HEK293 (cell line): ENCODE measurements around the gene GADD45GIP1.

Experiments used
- FEZF1 ChIP-seq: fragments of 450-650 bp; formaldehyde crosslinking; IDR thresholded peaks from 2 replicates; pipeline ENCODE4 v1.5.1; 2016; ENCODE audit warnings: missing biosample characterization, missing genetic modification characterization
- HOXA7 ChIP-seq: sonication (generic); formaldehyde crosslinking; IDR thresholded peaks from 2 replicates; pipeline ENCODE4 v1.8.1; 2022; ENCODE audit warnings: missing genetic modification reagents, borderline replicate concordance
- MYNN ChIP-seq: fragments of 450-650 bp; formaldehyde crosslinking; IDR thresholded peaks from 2 replicates; pipeline ENCODE4 v1.5.1; 2016; ENCODE audit warnings: missing biosample characterization, missing genetic modification characterization, borderline replicate concordance
- RBAK ChIP-seq: fragments of 450-650 bp; formaldehyde crosslinking; IDR thresholded peaks from 2 replicates; pipeline ENCODE4 v1.5.1; 2016; ENCODE audit warnings: missing biosample characterization, missing genetic modification characterization
- ZBTB1 ChIP-seq: fragments of 450-650 bp; formaldehyde crosslinking; IDR thresholded peaks from 2 replicates; pipeline ENCODE4 v1.5.1; 2016; ENCODE audit warnings: missing biosample characterization, missing genetic modification characterization
- ZEB2 ChIP-seq: fragments of 450-650 bp; formaldehyde crosslinking; IDR thresholded peaks from 2 replicates; pipeline ENCODE4 v1.5.1; 2016; ENCODE audit warnings: missing biosample characterization, missing genetic modification characterization
- ZNF184 ChIP-seq: fragments of 450-650 bp; IDR thresholded peaks from 2 replicates; pipeline ENCODE4 v1.5.1; 2018; ENCODE audit warnings: missing biosample characterization, mild to moderate bottlenecking, missing genetic modification characterization
- ZNF274 ChIP-seq, 2 experiments: fragments of 200-500 bp in 1 of 2; fragments of 450-650 bp in 1 of 2; sonication (Bioruptor generic) in 1 of 2; formaldehyde crosslinking in 1 of 2; IDR thresholded peaks; 2 replicates each; pipeline versions ENCODE4 v1.5.1 to v1.6.1; 2014 to 2016; ENCODE audit warnings: borderline replicate concordance in 1 of 2, inconsistent platforms in 1 of 2, low read length in 1 of 2, missing biosample characterization in 1 of 2, missing genetic modification characterization in 1 of 2
- ZNF292 ChIP-seq: fragments of 450-650 bp; formaldehyde crosslinking; IDR thresholded peaks from 2 replicates; pipeline ENCODE4 v1.5.1; 2016; ENCODE audit warnings: low read depth, missing biosample characterization, missing genetic modification characterization, borderline replicate concordance
- ZNF571 ChIP-seq: fragments of 450-650 bp; formaldehyde crosslinking; IDR thresholded peaks from 2 replicates; pipeline ENCODE4 v1.5.0; 2017; ENCODE audit warnings: missing biosample characterization, missing genetic modification characterization
- ZNF600 ChIP-seq: fragments of 450-650 bp; formaldehyde crosslinking; IDR thresholded peaks from 2 replicates; pipeline ENCODE4 v1.5.1; 2016; ENCODE audit warnings: missing biosample characterization, missing genetic modification characterization
- ZNF654 ChIP-seq: fragments of 450-650 bp; formaldehyde crosslinking; IDR thresholded peaks from 2 replicates; pipeline ENCODE4 v1.5.1; 2016; ENCODE audit warnings: low read depth, missing biosample characterization, missing genetic modification characterization
- ZNF658 ChIP-seq: fragments of 450-650 bp; formaldehyde crosslinking; IDR thresholded peaks from 2 replicates; pipeline ENCODE4; 2016; ENCODE audit warnings: missing biosample characterization, missing genetic modification characterization
- ZNF747 ChIP-seq: fragments of 450-650 bp; formaldehyde crosslinking; IDR thresholded peaks from 2 replicates; pipeline ENCODE4 v1.5.1; 2016; ENCODE audit warnings: missing biosample characterization, missing genetic modification characterization
- ZNF791 ChIP-seq: fragments of 450-650 bp; formaldehyde crosslinking; IDR thresholded peaks from 2 replicates; pipeline ENCODE4 v1.5.1; 2016; ENCODE audit warnings: missing biosample characterization, missing genetic modification characterization
- ZNF837 ChIP-seq: fragments of 450-650 bp; formaldehyde crosslinking; IDR thresholded peaks from 2 replicates; pipeline ENCODE4 v1.5.1; 2016; ENCODE audit warnings: missing biosample characterization, missing genetic modification characterization
- ZSCAN16 ChIP-seq: fragments of 450-650 bp; formaldehyde crosslinking; IDR thresholded peaks from 2 replicates; pipeline ENCODE4 v1.5.1; 2016; ENCODE audit warnings: missing biosample characterization, missing genetic modification characterization
- TF ChIP-seq, protein P1 (sequence below): fragments of 450-650 bp; formaldehyde crosslinking; IDR thresholded peaks from 2 replicates; pipeline ENCODE4 v1.5.1; 2016; ENCODE audit warnings: missing biosample characterization, missing genetic modification characterization
- TF ChIP-seq, protein P2 (sequence below): fragments of 450-650 bp; formaldehyde crosslinking; conservative IDR thresholded peaks from 2 replicates; pipeline ENCODE4 v1.5.1; 2016; ENCODE audit warnings: low read depth, missing biosample characterization, missing genetic modification characterization
- TF ChIP-seq, protein P3 (sequence below): fragments of 450-650 bp; formaldehyde crosslinking; IDR thresholded peaks from 2 replicates; pipeline ENCODE4 v1.5.1; 2016; ENCODE audit warnings: missing biosample characterization, missing genetic modification characterization
- TF ChIP-seq, protein P4 (sequence below): sonication (generic); formaldehyde crosslinking; IDR thresholded peaks from 2 replicates; pipeline ENCODE4 v1.8.1; 2022; ENCODE audit warnings: mild to moderate bottlenecking, moderate library complexity, missing genetic modification reagents
- TF ChIP-seq, protein P5 (sequence below): fragments of 450-650 bp; formaldehyde crosslinking; IDR thresholded peaks from 2 replicates; pipeline ENCODE4 v1.5.1; 2016; ENCODE audit warnings: missing biosample characterization, missing genetic modification characterization, borderline replicate concordance
- TF ChIP-seq, protein P6 (sequence below): fragments of 450-650 bp; formaldehyde crosslinking; IDR thresholded peaks from 2 replicates; pipeline ENCODE4 v1.5.1; 2016; ENCODE audit warnings: missing biosample characterization, missing genetic modification characterization
- TF ChIP-seq, protein P7 (sequence below): fragments of 450-650 bp; formaldehyde crosslinking; IDR thresholded peaks from 2 replicates; pipeline ENCODE4 v1.5.1; 2016; ENCODE audit warnings: missing biosample characterization, missing genetic modification characterization

GADD45GIP1 gene

GRCh38 chr19:12945479-12946091 is 11.4 kb downstream of the GADD45GIP1 start, which contains the start of gene RAD23A (continued):
- TF ChIP-seq, protein P1, sequence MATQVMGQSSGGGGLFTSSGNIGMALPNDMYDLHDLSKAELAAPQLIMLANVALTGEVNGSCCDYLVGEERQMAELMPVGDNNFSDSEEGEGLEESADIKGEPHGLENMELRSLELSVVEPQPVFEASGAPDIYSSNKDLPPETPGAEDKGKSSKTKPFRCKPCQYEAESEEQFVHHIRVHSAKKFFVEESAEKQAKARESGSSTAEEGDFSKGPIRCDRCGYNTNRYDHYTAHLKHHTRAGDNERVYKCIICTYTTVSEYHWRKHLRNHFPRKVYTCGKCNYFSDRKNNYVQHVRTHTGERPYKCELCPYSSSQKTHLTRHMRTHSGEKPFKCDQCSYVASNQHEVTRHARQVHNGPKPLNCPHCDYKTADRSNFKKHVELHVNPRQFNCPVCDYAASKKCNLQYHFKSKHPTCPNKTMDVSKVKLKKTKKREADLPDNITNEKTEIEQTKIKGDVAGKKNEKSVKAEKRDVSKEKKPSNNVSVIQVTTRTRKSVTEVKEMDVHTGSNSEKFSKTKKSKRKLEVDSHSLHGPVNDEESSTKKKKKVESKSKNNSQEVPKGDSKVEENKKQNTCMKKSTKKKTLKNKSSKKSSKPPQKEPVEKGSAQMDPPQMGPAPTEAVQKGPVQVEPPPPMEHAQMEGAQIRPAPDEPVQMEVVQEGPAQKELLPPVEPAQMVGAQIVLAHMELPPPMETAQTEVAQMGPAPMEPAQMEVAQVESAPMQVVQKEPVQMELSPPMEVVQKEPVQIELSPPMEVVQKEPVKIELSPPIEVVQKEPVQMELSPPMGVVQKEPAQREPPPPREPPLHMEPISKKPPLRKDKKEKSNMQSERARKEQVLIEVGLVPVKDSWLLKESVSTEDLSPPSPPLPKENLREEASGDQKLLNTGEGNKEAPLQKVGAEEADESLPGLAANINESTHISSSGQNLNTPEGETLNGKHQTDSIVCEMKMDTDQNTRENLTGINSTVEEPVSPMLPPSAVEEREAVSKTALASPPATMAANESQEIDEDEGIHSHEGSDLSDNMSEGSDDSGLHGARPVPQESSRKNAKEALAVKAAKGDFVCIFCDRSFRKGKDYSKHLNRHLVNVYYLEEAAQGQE (tag by site-specific recombination): no peak
- no peak for TF ChIP-seq ZNF571 (tag by site-specific recombination)
- TF ChIP-seq HOXA7 (CRISPR knock-in tag): no peak
- TF ChIP-seq ZBTB1 (tag by site-specific recombination): 0 out of 2 replicates have a peak, but pooled peaks have one; percentile 12
- no peak for TF ChIP-seq ZNF654 (tag by site-specific recombination)
- TF ChIP-seq ZEB2 (tag by site-specific recombination): 0 out of 2 replicates have a peak, but pooled peaks have one; percentile 35
- TF ChIP-seq ZNF837 (tag by site-specific recombination): no peak
- TF ChIP-seq ZNF658: no peak
- TF ChIP-seq, protein P2, sequence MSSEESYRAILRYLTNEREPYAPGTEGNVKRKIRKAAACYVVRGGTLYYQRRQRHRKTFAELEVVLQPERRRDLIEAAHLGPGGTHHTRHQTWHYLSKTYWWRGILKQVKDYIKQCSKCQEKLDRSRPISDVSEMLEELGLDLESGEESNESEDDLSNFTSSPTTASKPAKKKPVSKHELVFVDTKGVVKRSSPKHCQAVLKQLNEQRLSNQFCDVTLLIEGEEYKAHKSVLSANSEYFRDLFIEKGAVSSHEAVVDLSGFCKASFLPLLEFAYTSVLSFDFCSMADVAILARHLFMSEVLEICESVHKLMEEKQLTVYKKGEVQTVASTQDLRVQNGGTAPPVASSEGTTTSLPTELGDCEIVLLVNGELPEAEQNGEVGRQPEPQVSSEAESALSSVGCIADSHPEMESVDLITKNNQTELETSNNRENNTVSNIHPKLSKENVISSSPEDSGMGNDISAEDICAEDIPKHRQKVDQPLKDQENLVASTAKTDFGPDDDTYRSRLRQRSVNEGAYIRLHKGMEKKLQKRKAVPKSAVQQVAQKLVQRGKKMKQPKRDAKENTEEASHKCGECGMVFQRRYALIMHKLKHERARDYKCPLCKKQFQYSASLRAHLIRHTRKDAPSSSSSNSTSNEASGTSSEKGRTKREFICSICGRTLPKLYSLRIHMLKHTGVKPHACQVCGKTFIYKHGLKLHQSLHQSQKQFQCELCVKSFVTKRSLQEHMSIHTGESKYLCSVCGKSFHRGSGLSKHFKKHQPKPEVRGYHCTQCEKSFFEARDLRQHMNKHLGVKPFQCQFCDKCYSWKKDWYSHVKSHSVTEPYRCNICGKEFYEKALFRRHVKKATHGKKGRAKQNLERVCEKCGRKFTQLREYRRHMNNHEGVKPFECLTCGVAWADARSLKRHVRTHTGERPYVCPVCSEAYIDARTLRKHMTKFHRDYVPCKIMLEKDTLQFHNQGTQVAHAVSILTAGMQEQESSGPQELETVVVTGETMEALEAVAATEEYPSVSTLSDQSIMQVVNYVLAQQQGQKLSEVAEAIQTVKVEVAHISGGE (tag by site-specific recombination): peak; percentile 74
- TF ChIP-seq, protein P3, sequence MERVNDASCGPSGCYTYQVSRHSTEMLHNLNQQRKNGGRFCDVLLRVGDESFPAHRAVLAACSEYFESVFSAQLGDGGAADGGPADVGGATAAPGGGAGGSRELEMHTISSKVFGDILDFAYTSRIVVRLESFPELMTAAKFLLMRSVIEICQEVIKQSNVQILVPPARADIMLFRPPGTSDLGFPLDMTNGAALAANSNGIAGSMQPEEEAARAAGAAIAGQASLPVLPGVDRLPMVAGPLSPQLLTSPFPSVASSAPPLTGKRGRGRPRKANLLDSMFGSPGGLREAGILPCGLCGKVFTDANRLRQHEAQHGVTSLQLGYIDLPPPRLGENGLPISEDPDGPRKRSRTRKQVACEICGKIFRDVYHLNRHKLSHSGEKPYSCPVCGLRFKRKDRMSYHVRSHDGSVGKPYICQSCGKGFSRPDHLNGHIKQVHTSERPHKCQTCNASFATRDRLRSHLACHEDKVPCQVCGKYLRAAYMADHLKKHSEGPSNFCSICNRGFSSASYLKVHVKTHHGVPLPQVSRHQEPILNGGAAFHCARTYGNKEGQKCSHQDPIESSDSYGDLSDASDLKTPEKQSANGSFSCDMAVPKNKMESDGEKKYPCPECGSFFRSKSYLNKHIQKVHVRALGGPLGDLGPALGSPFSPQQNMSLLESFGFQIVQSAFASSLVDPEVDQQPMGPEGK (tag by site-specific recombination): no peak; the same call in 1 of the 2 replicates
- TF ChIP-seq, protein P4, sequence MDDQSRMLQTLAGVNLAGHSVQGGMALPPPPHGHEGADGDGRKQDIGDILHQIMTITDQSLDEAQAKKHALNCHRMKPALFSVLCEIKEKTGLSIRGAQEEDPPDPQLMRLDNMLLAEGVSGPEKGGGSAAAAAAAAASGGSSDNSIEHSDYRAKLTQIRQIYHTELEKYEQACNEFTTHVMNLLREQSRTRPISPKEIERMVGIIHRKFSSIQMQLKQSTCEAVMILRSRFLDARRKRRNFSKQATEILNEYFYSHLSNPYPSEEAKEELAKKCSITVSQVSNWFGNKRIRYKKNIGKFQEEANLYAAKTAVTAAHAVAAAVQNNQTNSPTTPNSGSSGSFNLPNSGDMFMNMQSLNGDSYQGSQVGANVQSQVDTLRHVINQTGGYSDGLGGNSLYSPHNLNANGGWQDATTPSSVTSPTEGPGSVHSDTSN (CRISPR knock-in tag): no peak
- no peak for TF ChIP-seq MYNN (tag by site-specific recombination)
- TF ChIP-seq ZNF747 (tag by site-specific recombination): no peak
- TF ChIP-seq ZNF184 (tag by site-specific recombination): no peak
- TF ChIP-seq ZNF791 (tag by site-specific recombination): no peak
- no peak for TF ChIP-seq RBAK (tag by site-specific recombination)
- TF ChIP-seq, protein P5, sequence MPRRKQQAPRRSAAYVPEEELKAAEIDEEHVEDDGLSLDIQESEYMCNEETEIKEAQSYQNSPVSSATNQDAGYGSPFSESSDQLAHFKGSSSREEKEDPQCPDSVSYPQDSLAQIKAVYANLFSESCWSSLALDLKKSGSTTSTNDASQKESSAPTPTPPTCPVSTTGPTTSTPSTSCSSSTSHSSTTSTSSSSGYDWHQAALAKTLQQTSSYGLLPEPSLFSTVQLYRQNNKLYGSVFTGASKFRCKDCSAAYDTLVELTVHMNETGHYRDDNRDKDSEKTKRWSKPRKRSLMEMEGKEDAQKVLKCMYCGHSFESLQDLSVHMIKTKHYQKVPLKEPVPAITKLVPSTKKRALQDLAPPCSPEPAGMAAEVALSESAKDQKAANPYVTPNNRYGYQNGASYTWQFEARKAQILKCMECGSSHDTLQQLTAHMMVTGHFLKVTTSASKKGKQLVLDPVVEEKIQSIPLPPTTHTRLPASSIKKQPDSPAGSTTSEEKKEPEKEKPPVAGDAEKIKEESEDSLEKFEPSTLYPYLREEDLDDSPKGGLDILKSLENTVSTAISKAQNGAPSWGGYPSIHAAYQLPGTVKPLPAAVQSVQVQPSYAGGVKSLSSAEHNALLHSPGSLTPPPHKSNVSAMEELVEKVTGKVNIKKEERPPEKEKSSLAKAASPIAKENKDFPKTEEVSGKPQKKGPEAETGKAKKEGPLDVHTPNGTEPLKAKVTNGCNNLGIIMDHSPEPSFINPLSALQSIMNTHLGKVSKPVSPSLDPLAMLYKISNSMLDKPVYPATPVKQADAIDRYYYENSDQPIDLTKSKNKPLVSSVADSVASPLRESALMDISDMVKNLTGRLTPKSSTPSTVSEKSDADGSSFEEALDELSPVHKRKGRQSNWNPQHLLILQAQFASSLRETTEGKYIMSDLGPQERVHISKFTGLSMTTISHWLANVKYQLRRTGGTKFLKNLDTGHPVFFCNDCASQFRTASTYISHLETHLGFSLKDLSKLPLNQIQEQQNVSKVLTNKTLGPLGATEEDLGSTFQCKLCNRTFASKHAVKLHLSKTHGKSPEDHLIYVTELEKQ: no peak
- TF ChIP-seq FEZF1 (tag by site-specific recombination): peak; percentile 21; the same call in 1 of the 2 replicates
- TF ChIP-seq, protein P6, sequence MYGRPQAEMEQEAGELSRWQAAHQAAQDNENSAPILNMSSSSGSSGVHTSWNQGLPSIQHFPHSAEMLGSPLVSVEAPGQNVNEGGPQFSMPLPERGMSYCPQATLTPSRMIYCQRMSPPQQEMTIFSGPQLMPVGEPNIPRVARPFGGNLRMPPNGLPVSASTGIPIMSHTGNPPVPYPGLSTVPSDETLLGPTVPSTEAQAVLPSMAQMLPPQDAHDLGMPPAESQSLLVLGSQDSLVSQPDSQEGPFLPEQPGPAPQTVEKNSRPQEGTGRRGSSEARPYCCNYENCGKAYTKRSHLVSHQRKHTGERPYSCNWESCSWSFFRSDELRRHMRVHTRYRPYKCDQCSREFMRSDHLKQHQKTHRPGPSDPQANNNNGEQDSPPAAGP: peak; percentile 80
- no peak for TF ChIP-seq ZNF292 (tag by site-specific recombination)
- no peak for TF ChIP-seq ZSCAN16 (tag by site-specific recombination)
- TF ChIP-seq, protein P7, sequence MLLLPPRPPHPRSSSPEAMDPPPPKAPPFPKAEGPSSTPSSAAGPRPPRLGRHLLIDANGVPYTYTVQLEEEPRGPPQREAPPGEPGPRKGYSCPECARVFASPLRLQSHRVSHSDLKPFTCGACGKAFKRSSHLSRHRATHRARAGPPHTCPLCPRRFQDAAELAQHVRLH (tag by site-specific recombination): no peak; the same call in none of the 2 replicates
- TF ChIP-seq ZNF600: no peak
- TF ChIP-seq ZNF274 (IDR thresholded peaks at IDR 0.05; ENCODE audit: low read length): no peak
- no peak for TF ChIP-seq ZNF274 (tag by site-specific recombination; IDR thresholded peaks at IDR 0.05; ENCODE audit: borderline replicate concordance)
